22Rv1 (cell line): ENCODE results near the gene KPNB1.

Experiments used
- CTCF ChIP-seq: fragments of 450-650 bp; IDR thresholded peaks from 2 replicates; pipeline ENCODE4 v1.5.1; 2017; ENCODE audit warnings: mild to moderate bottlenecking
- ZFX ChIP-seq: fragments of 450-650 bp; IDR thresholded peaks from 2 replicates; pipeline ENCODE4 v1.6.1; 2017; ENCODE audit warnings: antibody characterized with exemption, borderline replicate concordance

GRCh38 chr17:47731396-47731795 lies 81.7 kb downstream of the KPNB1 start:
- TF ChIP-seq CTCF: no peak
- no peak for TF ChIP-seq ZFX
